Measurements from ENCODE around the gene LIN52.

GRCh38 chr14:74221741-74222140 is 137.0 kb downstream of the LIN52 start:
- no peak for TF ChIP-seq ZNF263 (CRISPR knock-in tag; IDR thresholded peaks at IDR 0.05; ENCODE audit: borderline replicate concordance)
- TF ChIP-seq, protein P1, sequence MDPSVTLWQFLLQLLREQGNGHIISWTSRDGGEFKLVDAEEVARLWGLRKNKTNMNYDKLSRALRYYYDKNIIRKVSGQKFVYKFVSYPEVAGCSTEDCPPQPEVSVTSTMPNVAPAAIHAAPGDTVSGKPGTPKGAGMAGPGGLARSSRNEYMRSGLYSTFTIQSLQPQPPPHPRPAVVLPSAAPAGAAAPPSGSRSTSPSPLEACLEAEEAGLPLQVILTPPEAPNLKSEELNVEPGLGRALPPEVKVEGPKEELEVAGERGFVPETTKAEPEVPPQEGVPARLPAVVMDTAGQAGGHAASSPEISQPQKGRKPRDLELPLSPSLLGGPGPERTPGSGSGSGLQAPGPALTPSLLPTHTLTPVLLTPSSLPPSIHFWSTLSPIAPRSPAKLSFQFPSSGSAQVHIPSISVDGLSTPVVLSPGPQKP (CRISPR knock-in tag; IDR thresholded peaks at IDR 0.05), result no peak
